Mammary epithelial cell (primary cell): ENCODE measurements around the gene UQCRQ.

ENCODE experiments used
- CTCF ChIP-seq, 2 donors: IDR thresholded peaks in 1 of 2; conservative IDR thresholded peaks in 1 of 2; 2 replicates each; pipeline ENCODE4 v1.5.1; 2011 to 2012; ENCODE audit warnings: inconsistent platforms in 2 of 2, low read length in 2 of 2, mild to moderate bottlenecking in 2 of 2, control low read depth in 1 of 2, low read depth in 1 of 2; ENCODE audit not compliant: insufficient read depth in 1 of 2; ENCODE audit errors: extremely low read depth in 1 of 2
- EZH2 ChIP-seq: IDR thresholded peaks from 2 replicates; pipeline ENCODE4 v1.6.1; 2012; ENCODE audit warnings: low read length, inconsistent platforms, borderline replicate concordance

GRCh38 chr5:132837868-132838267 lies 28.6 kb upstream of the UQCRQ start:
- TF ChIP-seq CTCF (conservative IDR thresholded peaks at IDR 0.05 in 1 of 2, IDR thresholded peaks at IDR 0.05 in 1 of 2; ENCODE audit: extremely low read depth in 1 of 2, insufficient read depth in 1 of 2, low read depth in 1 of 2, low read length in 2 of 2) = no peak
- TF ChIP-seq EZH2 = no peak
